ENCODE data around the gene MYO7B. TPM values are rescaled to one million over a fixed set of nuclear protein-coding genes. Genes with fewer than 3 reads are reported as not detected.

Gene MYO7B
- total and polyA plus RNA-seq, 9 of the 15 experiments (the other 6 are each of a cell fraction or from before 2014, with no cell fraction given) = 0.08 TPM; not detected in 8

DNA sequence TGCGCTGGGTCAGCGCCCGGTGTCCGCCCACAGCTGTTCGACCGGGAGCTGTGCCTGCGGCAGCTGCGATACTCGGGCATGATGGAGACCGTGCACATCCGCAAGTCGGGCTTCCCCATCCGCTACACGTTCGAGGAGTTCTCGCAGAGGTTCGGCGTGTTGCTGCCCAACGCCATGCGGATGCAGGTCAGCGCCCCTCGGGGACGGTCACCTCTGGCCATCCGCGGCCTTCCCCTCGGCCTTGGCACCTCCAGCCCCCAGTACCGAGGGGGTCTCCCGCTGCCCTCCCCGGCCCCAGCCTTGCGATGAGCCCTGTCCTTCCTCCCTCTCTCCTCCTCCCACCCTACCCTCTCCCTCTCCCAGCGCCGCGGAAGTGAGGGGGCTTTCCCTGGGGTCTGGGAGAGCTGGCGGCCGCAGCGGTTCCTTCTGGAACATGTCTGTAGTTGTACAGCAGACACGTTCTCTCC, 57.3 kb downstream of the MYO7B start:
- no peak overlapping the region for H3K27ac ChIP-seq (ENCODE audit: extremely low read depth, low read depth, low read length)
- peaks cover 0 to 13% of the 10 kb centered on the region in 2 experiments; a peak in 1 of 5 replicates for H3K4me1 ChIP-seq (replicated peaks in 1 of 2; ENCODE audit: control insufficient read depth in 2 of 2, insufficient read depth in 2 of 2, low read length in 2 of 2)
- no peaks in the 10 kb centered on the region for H3K9me3 ChIP-seq (replicated peaks; ENCODE audit: control insufficient read depth, insufficient read depth, low read depth, low read length)
- H3K79me2 ChIP-seq (ENCODE audit: control insufficient read depth, insufficient read depth, low read length) = no peaks in the 10 kb centered on the region
- no peaks in the 10 kb centered on the region for H4K20me1 ChIP-seq (replicated peaks; ENCODE audit: control insufficient read depth, insufficient read depth, low read length)
- intact Hi-C loops (cut with micrococcal nuclease) = no loop called here
- H3K27me3 ChIP-seq (ENCODE audit: control insufficient read depth in 2 of 2, insufficient read depth in 2 of 2, low read length in 2 of 2) = peaks cover 0 to 22% of the 10 kb centered on the region in 2 experiments; a peak in 3 of 5 replicates
- ChIA-PET CTCF (ENCODE audit: low intra/inter-chr PET ratio) (interaction anchor here (1.3 kb wide), 1 partner anchor 57 kb away, joined by 8 read pairs; no protein-coding TSS in a partner anchor), POLR2A (interaction anchor here (0.7 to 1.0 kb wide), 3 partner anchors 11 to 513 kb away, joined by 3 to 4 read pairs (median 4); partner anchors contain the start of gene SFT2D3)
- no TSS peak for BruUV-seq (replicated peaks)
- H3K9me1 ChIP-seq (ENCODE audit: control insufficient read depth, insufficient read depth, low read length) = no peaks in the 10 kb centered on the region
- H3K4me2 ChIP-seq (ENCODE audit: insufficient read depth, low read length) = no peak overlapping the region
- no peak overlapping the region for H3K4me3 ChIP-seq
- DNase-seq (ENCODE audit: extremely low read depth in 1 of 4, low spot score in 3 of 4) (no peak), ATAC-seq (no peak), FAIRE-seq (no peak)
- 37% methylated on average over 17 of the region's 37 CpGs for WGBS (ENCODE audit: insufficient coverage, low coverage, missing lambda C conversion rate)
- no peak for TF ChIP-seq NR1H2 (CRISPR knock-in tag; IDR thresholded peaks at IDR 0.05)
- in situ Hi-C loops (cut with MboI) = no loop called here
- no peaks in the 10 kb centered on the region for H3K36me3 ChIP-seq (ENCODE audit: control insufficient read depth, insufficient read depth, low read length)
- peak overlapping the region in 1 of 2 experiments; percentile 21; a peak in 1 of 4 replicates for H3K9ac ChIP-seq (ENCODE audit: insufficient read depth in 1 of 2, low read depth in 2 of 2, low read length in 2 of 2)
- no peak overlapping the region for H2AFZ ChIP-seq (ENCODE audit: low read depth, low read length)

- Histone ChIP-seq H3K9ac (ENCODE audit: insufficient read depth in 1 of 2, low read depth in 2 of 2, low read length in 2 of 2) (no peak overlapping the region), H3K4me3 (no peak overlapping the region), H3K4me2 (ENCODE audit: insufficient read depth, low read length) (no peak overlapping the region), H3K79me2 (ENCODE audit: control insufficient read depth, insufficient read depth, low read length) (no peaks in the 10 kb centered on the region), H2AFZ (ENCODE audit: low read depth, low read length) (no peak overlapping the region), H3K27ac (ENCODE audit: extremely low read depth, low read depth, low read length) (no peak overlapping the region), H3K36me3 (ENCODE audit: control insufficient read depth, insufficient read depth, low read length) (no peaks in the 10 kb centered on the region), H3K9me1 (ENCODE audit: control insufficient read depth, insufficient read depth, low read length) (no peaks in the 10 kb centered on the region), H3K4me1 (replicated peaks in 1 of 2; ENCODE audit: control insufficient read depth in 2 of 2, insufficient read depth in 2 of 2, low read length in 2 of 2) (peaks cover 0 to 13% of the 10 kb centered on the region in 2 experiments; a peak in 1 of 5 replicates), H3K27me3 (ENCODE audit: control insufficient read depth in 2 of 2, insufficient read depth in 2 of 2, low read length in 2 of 2) (peaks cover 0 to 22% of the 10 kb centered on the region in 2 experiments; a peak in 3 of 5 replicates), H3K9me3 (replicated peaks; ENCODE audit: control insufficient read depth, insufficient read depth, low read depth, low read length) (no peaks in the 10 kb centered on the region), H4K20me1 (replicated peaks; ENCODE audit: control insufficient read depth, insufficient read depth, low read length) (no peaks in the 10 kb centered on the region)
- BruUV-seq (replicated peaks) = no TSS peak
- 14% methylated on average over 22 of the region's 27 CpGs for WGBS (ENCODE audit: insufficient coverage, low coverage, missing lambda C conversion rate)
- DNase-seq (ENCODE audit: extremely low read depth in 1 of 4, low spot score in 3 of 4) (no peak), FAIRE-seq (no peak), ATAC-seq (peak; percentile 18; the same call in 1 of the 3 replicates)
- in situ Hi-C loops (cut with MboI) (no loop called here), intact Hi-C loops (cut with micrococcal nuclease) (no loop called here)
- POLR2A ChIA-PET = interaction anchor here (0.7 to 1.0 kb wide), 3 partner anchors 10 to 513 kb away, joined by 3 to 4 read pairs (median 4); partner anchors contain the start of gene SFT2D3
- CTCF ChIA-PET (ENCODE audit: low intra/inter-chr PET ratio) = interaction anchor here (1.3 kb wide), 1 partner anchor 56 kb away, joined by 8 read pairs; no protein-coding TSS in a partner anchor
- no peak for TF ChIP-seq ZNF707 (CRISPR knock-in tag; conservative IDR thresholded peaks at IDR 0.05)
- no peak for TF ChIP-seq FOXK1 (CRISPR knock-in tag; IDR thresholded peaks at IDR 0.05; ENCODE audit: borderline replicate concordance)
- no peak for TF ChIP-seq XRCC5 (IDR thresholded peaks at IDR 0.05; ENCODE audit: low read depth, low read length)
- TF ChIP-seq CHD2 (IDR thresholded peaks at IDR 0.05; ENCODE audit: low read depth, low read length) = no peak
- no peak for TF ChIP-seq ZNF740 (CRISPR knock-in tag; IDR thresholded peaks at IDR 0.05)
- TF ChIP-seq ZNF740 (tag; IDR thresholded peaks at IDR 0.05) = no peak
- TF ChIP-seq ZNF444 (CRISPR knock-in tag; IDR thresholded peaks at IDR 0.05) = no peak
- no peak for TF ChIP-seq OTX1 (CRISPR knock-in tag; IDR thresholded peaks at IDR 0.05)
- no peak for TF ChIP-seq ZKSCAN1 (IDR thresholded peaks at IDR 0.05; ENCODE audit: low read depth, low read length)
Measured at GRCh38 chr2:127593228-127594115, 58.0 kb downstream of the MYO7B start.

Data from K562 (cell line).